Tibial nerve (tissue), 4 donors: ENCODE data around the gene PLXDC2.

Experiments
- CTCF ChIP-seq, 5 experiments: fragments of 200-600 bp in 3 of 5; fragments of 450-650 bp in 2 of 5; sonication (generic) in 3 of 5; IDR thresholded peaks; one replicate each; pipeline ENCODE4 v1.5.1; 2016 to 2019; ENCODE audit warnings: antibody characterized with exemption in 5 of 5, mild to moderate bottlenecking in 3 of 5, moderate library complexity in 2 of 5
- EP300 ChIP-seq, 2 donors: sonication (generic); formaldehyde crosslinking; IDR thresholded peaks; one replicate each; pipeline ENCODE4 v1.6.1; 2017; ENCODE audit warnings: antibody characterized with exemption in 2 of 2, mild to moderate bottlenecking in 1 of 2
- POLR2A ChIP-seq, 2 donors: fragments of 450-650 bp; IDR thresholded peaks; one replicate each; pipeline ENCODE4 v1.6.1; 2017; ENCODE audit warnings: antibody characterized with exemption in 2 of 2, mild to moderate bottlenecking in 2 of 2, moderate library complexity in 2 of 2

GRCh38 chr10:20110125-20111100, 294.2 kb downstream of the PLXDC2 start:
- TF ChIP-seq CTCF (IDR thresholded peaks at IDR 0.05) (no peak), POLR2A (IDR thresholded peaks at IDR 0.05) (no peak), EP300 (IDR thresholded peaks at IDR 0.05) (no peak)
